Measurements from ENCODE around the gene AMIGO2.

AMIGO2 gene

DNA sequence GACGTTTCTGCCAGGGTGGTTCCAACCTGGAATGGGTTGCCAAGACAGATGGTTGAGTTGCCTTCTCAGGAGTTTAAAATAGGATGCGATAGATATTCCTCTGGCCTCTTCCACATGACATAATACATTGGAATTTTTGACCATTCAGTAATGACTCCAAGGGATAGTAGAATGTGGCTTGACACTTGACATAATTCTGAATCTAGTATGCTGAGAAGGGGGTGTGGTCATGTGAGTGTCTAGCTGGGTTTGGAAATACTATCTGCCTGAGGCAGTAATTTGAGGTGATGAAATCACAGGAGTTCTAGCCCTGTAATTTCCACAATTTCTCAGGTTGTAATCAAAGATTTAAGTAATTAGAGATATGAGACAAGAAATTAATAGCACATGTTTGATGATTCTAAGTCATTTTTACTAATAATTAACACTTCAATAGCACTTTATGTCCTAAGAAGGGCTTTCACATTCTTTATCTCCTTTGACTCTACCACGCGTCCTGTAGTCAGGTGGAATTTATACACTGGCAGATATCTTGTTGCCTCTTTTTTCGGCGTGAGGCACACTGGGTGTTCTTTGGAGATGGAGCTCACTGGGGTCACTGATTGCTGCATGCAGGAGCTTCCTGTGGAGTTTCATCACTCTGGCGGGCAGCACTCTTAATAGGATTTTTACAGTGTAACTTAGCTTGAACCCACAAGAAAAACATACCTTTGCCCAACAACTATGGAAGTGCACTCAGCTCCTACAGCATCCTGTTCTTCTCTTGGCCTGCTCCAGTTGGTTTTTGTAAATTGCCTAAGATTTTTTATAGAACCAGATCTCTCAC lies 3.2 kb upstream of the AMIGO2 start (continued):
- no peak for TF ChIP-seq ZBTB1 (tag by site-specific recombination; IDR thresholded peaks at IDR 0.05)
- no peak for TF ChIP-seq ZNF121 (tag by site-specific recombination; IDR thresholded peaks at IDR 0.05)
- TF ChIP-seq BCL11B (tag by site-specific recombination; IDR thresholded peaks at IDR 0.05; ENCODE audit: low read depth) = no peak
- no peak for TF ChIP-seq ZNF670 (tag by site-specific recombination; IDR thresholded peaks at IDR 0.05; ENCODE audit: low read depth)
- TF ChIP-seq ZFP3 (tag by site-specific recombination; IDR thresholded peaks at IDR 0.05; ENCODE audit: low read depth) = no peak
- TF ChIP-seq ZNF133 (tag by site-specific recombination; IDR thresholded peaks at IDR 0.05) = no peak
- no peak for TF ChIP-seq KLF16 (tag by site-specific recombination; IDR thresholded peaks at IDR 0.05)
- TF ChIP-seq MZF1 (tag by site-specific recombination; IDR thresholded peaks at IDR 0.05; ENCODE audit: borderline replicate concordance) = no peak
- TF ChIP-seq, protein P1, sequence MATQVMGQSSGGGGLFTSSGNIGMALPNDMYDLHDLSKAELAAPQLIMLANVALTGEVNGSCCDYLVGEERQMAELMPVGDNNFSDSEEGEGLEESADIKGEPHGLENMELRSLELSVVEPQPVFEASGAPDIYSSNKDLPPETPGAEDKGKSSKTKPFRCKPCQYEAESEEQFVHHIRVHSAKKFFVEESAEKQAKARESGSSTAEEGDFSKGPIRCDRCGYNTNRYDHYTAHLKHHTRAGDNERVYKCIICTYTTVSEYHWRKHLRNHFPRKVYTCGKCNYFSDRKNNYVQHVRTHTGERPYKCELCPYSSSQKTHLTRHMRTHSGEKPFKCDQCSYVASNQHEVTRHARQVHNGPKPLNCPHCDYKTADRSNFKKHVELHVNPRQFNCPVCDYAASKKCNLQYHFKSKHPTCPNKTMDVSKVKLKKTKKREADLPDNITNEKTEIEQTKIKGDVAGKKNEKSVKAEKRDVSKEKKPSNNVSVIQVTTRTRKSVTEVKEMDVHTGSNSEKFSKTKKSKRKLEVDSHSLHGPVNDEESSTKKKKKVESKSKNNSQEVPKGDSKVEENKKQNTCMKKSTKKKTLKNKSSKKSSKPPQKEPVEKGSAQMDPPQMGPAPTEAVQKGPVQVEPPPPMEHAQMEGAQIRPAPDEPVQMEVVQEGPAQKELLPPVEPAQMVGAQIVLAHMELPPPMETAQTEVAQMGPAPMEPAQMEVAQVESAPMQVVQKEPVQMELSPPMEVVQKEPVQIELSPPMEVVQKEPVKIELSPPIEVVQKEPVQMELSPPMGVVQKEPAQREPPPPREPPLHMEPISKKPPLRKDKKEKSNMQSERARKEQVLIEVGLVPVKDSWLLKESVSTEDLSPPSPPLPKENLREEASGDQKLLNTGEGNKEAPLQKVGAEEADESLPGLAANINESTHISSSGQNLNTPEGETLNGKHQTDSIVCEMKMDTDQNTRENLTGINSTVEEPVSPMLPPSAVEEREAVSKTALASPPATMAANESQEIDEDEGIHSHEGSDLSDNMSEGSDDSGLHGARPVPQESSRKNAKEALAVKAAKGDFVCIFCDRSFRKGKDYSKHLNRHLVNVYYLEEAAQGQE (tag by site-specific recombination; IDR thresholded peaks at IDR 0.05) = no peak
- TF ChIP-seq ZNF175 (tag by site-specific recombination; IDR thresholded peaks at IDR 0.05) = no peak
- no peak for TF ChIP-seq ZNF404 (tag by site-specific recombination; IDR thresholded peaks at IDR 0.05)
- TF ChIP-seq, protein P2, sequence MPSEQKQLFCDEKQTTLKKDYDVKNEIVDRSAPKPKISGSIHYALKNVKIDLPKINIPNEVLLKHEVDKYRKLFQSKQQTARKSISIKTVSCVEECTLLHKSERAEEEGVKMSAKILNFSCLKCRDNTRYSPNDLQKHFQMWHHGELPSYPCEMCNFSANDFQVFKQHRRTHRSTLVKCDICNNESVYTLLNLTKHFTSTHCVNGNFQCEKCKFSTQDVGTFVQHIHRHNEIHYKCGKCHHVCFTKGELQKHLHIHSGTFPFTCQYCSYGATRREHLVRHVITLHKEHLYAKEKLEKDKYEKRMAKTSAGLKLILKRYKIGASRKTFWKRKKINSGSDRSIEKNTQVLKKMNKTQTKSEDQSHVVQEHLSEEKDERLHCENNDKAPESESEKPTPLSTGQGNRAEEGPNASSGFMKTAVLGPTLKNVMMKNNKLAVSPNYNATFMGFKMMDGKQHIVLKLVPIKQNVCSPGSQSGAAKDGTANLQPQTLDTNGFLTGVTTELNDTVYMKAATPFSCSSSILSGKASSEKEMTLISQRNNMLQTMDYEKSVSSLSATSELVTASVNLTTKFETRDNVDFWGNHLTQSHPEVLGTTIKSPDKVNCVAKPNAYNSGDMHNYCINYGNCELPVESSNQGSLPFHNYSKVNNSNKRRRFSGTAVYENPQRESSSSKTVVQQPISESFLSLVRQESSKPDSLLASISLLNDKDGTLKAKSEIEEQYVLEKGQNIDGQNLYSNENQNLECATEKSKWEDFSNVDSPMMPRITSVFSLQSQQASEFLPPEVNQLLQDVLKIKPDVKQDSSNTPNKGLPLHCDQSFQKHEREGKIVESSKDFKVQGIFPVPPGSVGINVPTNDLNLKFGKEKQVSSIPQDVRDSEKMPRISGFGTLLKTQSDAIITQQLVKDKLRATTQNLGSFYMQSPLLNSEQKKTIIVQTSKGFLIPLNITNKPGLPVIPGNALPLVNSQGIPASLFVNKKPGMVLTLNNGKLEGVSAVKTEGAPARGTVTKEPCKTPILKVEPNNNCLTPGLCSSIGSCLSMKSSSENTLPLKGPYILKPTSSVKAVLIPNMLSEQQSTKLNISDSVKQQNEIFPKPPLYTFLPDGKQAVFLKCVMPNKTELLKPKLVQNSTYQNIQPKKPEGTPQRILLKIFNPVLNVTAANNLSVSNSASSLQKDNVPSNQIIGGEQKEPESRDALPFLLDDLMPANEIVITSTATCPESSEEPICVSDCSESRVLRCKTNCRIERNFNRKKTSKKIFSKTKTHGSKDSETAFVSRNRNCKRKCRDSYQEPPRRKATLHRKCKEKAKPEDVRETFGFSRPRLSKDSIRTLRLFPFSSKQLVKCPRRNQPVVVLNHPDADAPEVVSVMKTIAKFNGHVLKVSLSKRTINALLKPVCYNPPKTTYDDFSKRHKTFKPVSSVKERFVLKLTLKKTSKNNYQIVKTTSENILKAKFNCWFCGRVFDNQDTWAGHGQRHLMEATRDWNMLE (tag by site-specific recombination; conservative IDR thresholded peaks at IDR 0.05; ENCODE audit: low read depth) = no peak

DNA sequence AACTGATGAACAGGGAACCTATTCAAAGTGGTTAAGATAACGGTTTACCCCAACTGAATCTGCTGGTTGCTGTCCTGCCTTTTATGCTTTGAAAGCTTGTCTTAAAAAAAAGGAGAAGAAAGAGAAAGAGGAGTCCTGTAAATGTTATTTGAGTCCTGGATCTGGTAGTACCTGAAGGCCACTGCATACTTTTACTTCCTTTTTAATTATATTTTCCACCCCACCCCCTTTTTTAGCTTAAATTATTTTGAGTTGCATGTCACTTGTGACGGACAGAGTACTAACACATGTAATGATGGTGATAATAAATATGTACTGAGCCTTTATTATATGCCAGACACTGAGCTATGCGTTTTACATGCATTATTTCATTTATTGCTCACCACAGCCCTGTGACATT lies 2.5 kb upstream of the AMIGO2 start:
- Histone ChIP-seq H3K36me3 (ENCODE audit: control insufficient read depth in 2 of 2, insufficient read depth in 1 of 2, low read length in 2 of 2) (no peaks in the 10 kb centered on the region), H3K27ac (ENCODE audit: extremely low read depth, low read depth, low read length) (no peak overlapping the region), H3K4me1 (ENCODE audit: control insufficient read depth, insufficient read depth, low read length) (peaks cover 17% of the 10 kb centered on the region), H3K4me3 (ENCODE audit: low read depth, low read length) (no peak overlapping the region), H3K9me3 (ENCODE audit: control insufficient read depth, insufficient read depth, low read depth, low read length) (no peaks in the 10 kb centered on the region)
- ChIA-PET POLR2A (no interaction called here), CTCF (interaction anchor here (1.5 to 2.1 kb wide), 2 partner anchors 11 to 49 kb away, joined by 4 to 19 read pairs; no protein-coding TSS in a partner anchor)
- TF ChIP-seq ZNF391 (tag by site-specific recombination; IDR thresholded peaks at IDR 0.05; ENCODE audit: borderline replicate concordance, low read depth) (no peak), MEIS1 (CRISPR knock-in tag; IDR thresholded peaks at IDR 0.05; ENCODE audit: borderline replicate concordance) (no peak), YY1 (tag by site-specific recombination; IDR thresholded peaks at IDR 0.05) (no peak), ZBTB20 (tag by site-specific recombination; IDR thresholded peaks at IDR 0.05) (no peak), GLI4 (tag by site-specific recombination; IDR thresholded peaks at IDR 0.05) (no peak)
- TF ChIP-seq, protein P3, sequence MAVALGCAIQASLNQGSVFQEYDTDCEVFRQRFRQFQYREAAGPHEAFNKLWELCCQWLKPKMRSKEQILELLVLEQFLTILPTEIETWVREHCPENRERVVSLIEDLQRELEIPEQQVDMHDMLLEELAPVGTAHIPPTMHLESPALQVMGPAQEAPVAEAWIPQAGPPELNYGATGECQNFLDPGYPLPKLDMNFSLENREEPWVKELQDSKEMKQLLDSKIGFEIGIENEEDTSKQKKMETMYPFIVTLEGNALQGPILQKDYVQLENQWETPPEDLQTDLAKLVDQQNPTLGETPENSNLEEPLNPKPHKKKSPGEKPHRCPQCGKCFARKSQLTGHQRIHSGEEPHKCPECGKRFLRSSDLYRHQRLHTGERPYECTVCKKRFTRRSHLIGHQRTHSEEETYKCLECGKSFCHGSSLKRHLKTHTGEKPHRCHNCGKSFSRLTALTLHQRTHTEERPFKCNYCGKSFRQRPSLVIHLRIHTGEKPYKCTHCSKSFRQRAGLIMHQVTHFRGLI (tag by site-specific recombination; IDR thresholded peaks at IDR 0.05) = no peak
- TF ChIP-seq, protein P4, sequence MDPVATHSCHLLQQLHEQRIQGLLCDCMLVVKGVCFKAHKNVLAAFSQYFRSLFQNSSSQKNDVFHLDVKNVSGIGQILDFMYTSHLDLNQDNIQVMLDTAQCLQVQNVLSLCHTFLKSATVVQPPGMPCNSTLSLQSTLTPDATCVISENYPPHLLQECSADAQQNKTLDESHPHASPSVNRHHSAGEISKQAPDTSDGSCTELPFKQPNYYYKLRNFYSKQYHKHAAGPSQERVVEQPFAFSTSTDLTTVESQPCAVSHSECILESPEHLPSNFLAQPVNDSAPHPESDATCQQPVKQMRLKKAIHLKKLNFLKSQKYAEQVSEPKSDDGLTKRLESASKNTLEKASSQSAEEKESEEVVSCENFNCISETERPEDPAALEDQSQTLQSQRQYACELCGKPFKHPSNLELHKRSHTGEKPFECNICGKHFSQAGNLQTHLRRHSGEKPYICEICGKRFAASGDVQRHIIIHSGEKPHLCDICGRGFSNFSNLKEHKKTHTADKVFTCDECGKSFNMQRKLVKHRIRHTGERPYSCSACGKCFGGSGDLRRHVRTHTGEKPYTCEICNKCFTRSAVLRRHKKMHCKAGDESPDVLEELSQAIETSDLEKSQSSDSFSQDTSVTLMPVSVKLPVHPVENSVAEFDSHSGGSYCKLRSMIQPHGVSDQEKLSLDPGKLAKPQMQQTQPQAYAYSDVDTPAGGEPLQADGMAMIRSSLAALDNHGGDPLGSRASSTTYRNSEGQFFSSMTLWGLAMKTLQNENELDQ (tag by site-specific recombination; IDR thresholded peaks at IDR 0.05; ENCODE audit: low read depth) = no peak

Measured in HEK293 (cell line).